ENCODE data around the gene RGS12.

The RGS12 gene

GRCh38 chr4:3252831-3253641, 39.8 kb upstream of the RGS12 start:
- Histone ChIP-seq H3K36me3 (ENCODE audit: insufficient read depth, low read length) (no peaks in the 10 kb centered on the region), H3K27ac (no peak overlapping the region), H3K4me3 (no peak overlapping the region), H3K9ac (ENCODE audit: insufficient read length) (no peak overlapping the region), H3K9me3 (ENCODE audit: low read depth, low read length) (no peaks in the 10 kb centered on the region)
- DNase-seq (ENCODE audit: low read depth, low spot score): no peak
- no peak for TF ChIP-seq POLR2AphosphoS5 (IDR thresholded peaks at IDR 0.05; ENCODE audit: borderline replicate concordance, low read depth, low read length)
- TF ChIP-seq EZH2 (IDR thresholded peaks at IDR 0.05): no peak
- no peak for TF ChIP-seq FOXP2 (optimal IDR thresholded peaks at IDR 0.05; ENCODE audit: control extremely low read depth, extremely low read length, insufficient read depth)

GRCh38 chr4:3253808-3254207, 39.0 kb upstream of the RGS12 start:
- no peaks in the 10 kb centered on the region for H3K9me3 ChIP-seq (ENCODE audit: low read depth, low read length)
- H3K27ac ChIP-seq: no peak overlapping the region
- H3K9ac ChIP-seq (ENCODE audit: insufficient read length): no peak overlapping the region
- TF ChIP-seq FOXP2 (optimal IDR thresholded peaks at IDR 0.05; ENCODE audit: control extremely low read depth, extremely low read length, insufficient read depth) (no peak), POLR2AphosphoS5 (IDR thresholded peaks at IDR 0.05; ENCODE audit: borderline replicate concordance, low read depth, low read length) (no peak), EZH2 (IDR thresholded peaks at IDR 0.05) (no peak)
- no peaks in the 10 kb centered on the region for H3K36me3 ChIP-seq (ENCODE audit: insufficient read depth, low read length)
- DNase-seq (ENCODE audit: low read depth, low spot score): no peak
- no peak overlapping the region for H3K4me3 ChIP-seq

GRCh38 chr4:3254302-3255131, 38.3 kb upstream of the RGS12 start:
- H3K9me3 ChIP-seq (ENCODE audit: low read depth, low read length): no peaks in the 10 kb centered on the region
- no peak overlapping the region for H3K9ac ChIP-seq (ENCODE audit: insufficient read length)
- no peak for DNase-seq (ENCODE audit: low read depth, low spot score)
- no peaks in the 10 kb centered on the region for H3K36me3 ChIP-seq (ENCODE audit: insufficient read depth, low read length)
- no peak overlapping the region for H3K4me3 ChIP-seq
- H3K27ac ChIP-seq: no peak overlapping the region
- TF ChIP-seq EZH2 (IDR thresholded peaks at IDR 0.05): no peak
- TF ChIP-seq FOXP2 (optimal IDR thresholded peaks at IDR 0.05; ENCODE audit: control extremely low read depth, extremely low read length, insufficient read depth): no peak
- TF ChIP-seq POLR2AphosphoS5 (IDR thresholded peaks at IDR 0.05; ENCODE audit: borderline replicate concordance, low read depth, low read length): no peak

GRCh38 chr4:3255611-3256186, 37.1 kb upstream of the RGS12 start:
- DNase-seq (ENCODE audit: low read depth, low spot score): no peak
- TF ChIP-seq POLR2AphosphoS5 (IDR thresholded peaks at IDR 0.05; ENCODE audit: borderline replicate concordance, low read depth, low read length) (no peak), FOXP2 (optimal IDR thresholded peaks at IDR 0.05; ENCODE audit: control extremely low read depth, extremely low read length, insufficient read depth) (no peak), EZH2 (IDR thresholded peaks at IDR 0.05) (no peak)
- H3K9ac ChIP-seq (ENCODE audit: insufficient read length): no peak overlapping the region

GRCh38 chr4:3256230-3257102, 36.4 kb upstream of the RGS12 start:
- Histone ChIP-seq H3K36me3 (ENCODE audit: insufficient read depth, low read length) (no peaks in the 10 kb centered on the region), H3K27ac (no peak overlapping the region), H3K4me3 (no peak overlapping the region), H3K9ac (ENCODE audit: insufficient read length) (no peak overlapping the region), H3K9me3 (ENCODE audit: low read depth, low read length) (no peaks in the 10 kb centered on the region)
- DNase-seq (ENCODE audit: low read depth, low spot score): no peak
- no peak for TF ChIP-seq POLR2AphosphoS5 (IDR thresholded peaks at IDR 0.05; ENCODE audit: borderline replicate concordance, low read depth, low read length)
- no peak for TF ChIP-seq EZH2 (IDR thresholded peaks at IDR 0.05)
- no peak for TF ChIP-seq FOXP2 (optimal IDR thresholded peaks at IDR 0.05; ENCODE audit: control extremely low read depth, extremely low read length, insufficient read depth)

More at GRCh38 chr4:3255611-3256186, 37.1 kb upstream of the RGS12 start:
- H3K9me3 ChIP-seq (ENCODE audit: low read depth, low read length): no peaks in the 10 kb centered on the region
- no peak overlapping the region for H3K4me3 ChIP-seq
- H3K36me3 ChIP-seq (ENCODE audit: insufficient read depth, low read length): no peaks in the 10 kb centered on the region
- H3K27ac ChIP-seq: no peak overlapping the region

GRCh38 chr4:3257103-3257555, 35.7 kb upstream of the RGS12 start:
- Histone ChIP-seq H3K4me3 (no peak overlapping the region), H3K27ac (no peak overlapping the region), H3K36me3 (ENCODE audit: insufficient read depth, low read length) (no peaks in the 10 kb centered on the region), H3K9me3 (ENCODE audit: low read depth, low read length) (no peaks in the 10 kb centered on the region), H3K9ac (ENCODE audit: insufficient read length) (no peak overlapping the region)
- DNase-seq (ENCODE audit: low read depth, low spot score): no peak
- no peak for TF ChIP-seq FOXP2 (optimal IDR thresholded peaks at IDR 0.05; ENCODE audit: control extremely low read depth, extremely low read length, insufficient read depth)
- TF ChIP-seq EZH2 (IDR thresholded peaks at IDR 0.05): no peak
- no peak for TF ChIP-seq POLR2AphosphoS5 (IDR thresholded peaks at IDR 0.05; ENCODE audit: borderline replicate concordance, low read depth, low read length)

GRCh38 chr4:3257556-3258482, 35.0 kb upstream of the RGS12 start:
- H3K36me3 ChIP-seq (ENCODE audit: insufficient read depth, low read length): no peaks in the 10 kb centered on the region
- H3K27ac ChIP-seq: no peak overlapping the region
- no peak overlapping the region for H3K4me3 ChIP-seq
- no peak overlapping the region for H3K9ac ChIP-seq (ENCODE audit: insufficient read length)
- no peak for DNase-seq (ENCODE audit: low read depth, low spot score)
- no peaks in the 10 kb centered on the region for H3K9me3 ChIP-seq (ENCODE audit: low read depth, low read length)
- TF ChIP-seq EZH2 (IDR thresholded peaks at IDR 0.05) (no peak), POLR2AphosphoS5 (IDR thresholded peaks at IDR 0.05; ENCODE audit: borderline replicate concordance, low read depth, low read length) (no peak), FOXP2 (optimal IDR thresholded peaks at IDR 0.05; ENCODE audit: control extremely low read depth, extremely low read length, insufficient read depth) (no peak)

All from SK-N-MC (cell line).